ENCODE measurements around the gene TMEM69.
A peak's percentile ranks its signal among the peaks of the same experiment; 100 is the strongest.
"Not testable (repeated sequence)": the region's sequence is repeated elsewhere in the genome, so short reads cannot be mapped to it uniquely, and the experiment has no call there.

Gene TMEM69

DNA sequence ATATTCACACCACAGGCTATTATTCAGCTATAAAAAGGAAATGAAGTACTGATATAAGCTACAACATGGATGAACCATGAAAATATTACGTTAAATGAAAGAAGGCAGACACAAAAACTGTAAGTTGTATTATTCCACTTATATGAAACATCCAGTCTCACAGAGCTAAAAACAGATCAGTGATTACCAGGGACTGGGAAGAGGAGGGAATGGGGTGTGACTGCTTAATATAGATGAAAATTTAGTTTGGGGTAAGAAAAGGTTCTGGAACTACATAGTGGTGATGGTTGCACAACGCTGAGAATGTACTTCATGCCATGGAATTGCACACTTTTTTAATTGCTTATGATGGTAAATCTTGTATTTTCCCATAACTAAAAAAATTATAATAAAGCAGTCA, 21.1 kb upstream of the TMEM69 start:
- no peak overlapping the region for H3K27ac ChIP-seq (ENCODE audit: low read length)
- no peaks in the 10 kb centered on the region for H3K27me3 ChIP-seq (ENCODE audit: insufficient read depth, low read length)
- no peak overlapping the region for H3K9ac ChIP-seq (ENCODE audit: low read depth, low read length)
- peaks cover 10% of the 10 kb centered on the region; the same call in 1 of the 2 replicates for H3K36me3 ChIP-seq (ENCODE audit: insufficient read depth, low read depth, low read length)
- H3K4me1 ChIP-seq (ENCODE audit: insufficient read depth, low read length): no peaks in the 10 kb centered on the region; the same call in 1 of the 2 replicates
- no peaks in the 10 kb centered on the region for H3K9me3 ChIP-seq (ENCODE audit: insufficient read depth, low read depth, low read length)
- no peak overlapping the region for H3K4me3 ChIP-seq (ENCODE audit: low read length)

DNA sequence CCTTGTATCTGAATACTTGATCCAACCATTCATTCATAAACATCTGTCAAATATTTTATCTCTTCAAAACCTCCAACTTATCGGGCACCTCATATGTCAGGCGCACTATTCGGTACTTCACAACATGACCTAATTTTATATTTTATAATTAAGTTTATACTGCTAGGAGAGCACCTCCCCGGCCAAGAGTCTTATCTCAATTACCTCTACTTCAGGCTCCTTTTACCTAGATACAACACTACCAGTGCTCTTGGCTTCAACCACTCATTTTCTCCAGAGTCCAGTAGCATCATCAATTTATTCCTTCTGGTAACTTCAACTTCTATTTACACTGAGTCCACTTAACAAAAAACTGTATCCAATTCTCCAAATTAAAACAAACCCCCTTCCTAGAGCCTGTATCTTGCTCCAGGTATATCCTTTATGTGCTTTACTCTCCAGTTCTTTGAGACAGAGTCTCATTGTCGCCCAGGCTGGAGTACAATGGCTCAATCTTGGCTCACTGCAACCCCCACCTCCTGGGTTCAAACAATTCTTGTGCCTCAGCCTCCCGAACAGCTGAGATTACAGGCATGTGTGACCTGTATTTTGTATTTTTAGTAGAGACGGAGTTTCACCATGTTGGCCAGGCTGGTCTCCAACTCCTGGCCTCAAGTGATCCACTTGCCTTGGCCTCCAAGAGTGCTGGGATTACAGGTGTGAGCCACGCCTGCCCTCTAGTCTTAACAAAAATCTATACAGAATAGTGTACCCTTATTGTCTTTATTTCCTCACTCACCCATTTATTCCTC, 20.5 kb upstream of the TMEM69 start:
- no peak overlapping the region for H3K27ac ChIP-seq (ENCODE audit: low read length)
- H3K27me3 ChIP-seq (ENCODE audit: insufficient read depth, low read length): no peaks in the 10 kb centered on the region
- no peak overlapping the region for H3K4me3 ChIP-seq (ENCODE audit: low read length)
- no peaks in the 10 kb centered on the region; the same call in 1 of the 2 replicates for H3K4me1 ChIP-seq (ENCODE audit: insufficient read depth, low read length)
- H3K9me3 ChIP-seq (ENCODE audit: insufficient read depth, low read depth, low read length): no peaks in the 10 kb centered on the region
- H3K36me3 ChIP-seq (ENCODE audit: insufficient read depth, low read depth, low read length): peaks cover 10% of the 10 kb centered on the region; the same call in 1 of the 2 replicates
- no peak overlapping the region for H3K9ac ChIP-seq (ENCODE audit: low read depth, low read length)

DNA sequence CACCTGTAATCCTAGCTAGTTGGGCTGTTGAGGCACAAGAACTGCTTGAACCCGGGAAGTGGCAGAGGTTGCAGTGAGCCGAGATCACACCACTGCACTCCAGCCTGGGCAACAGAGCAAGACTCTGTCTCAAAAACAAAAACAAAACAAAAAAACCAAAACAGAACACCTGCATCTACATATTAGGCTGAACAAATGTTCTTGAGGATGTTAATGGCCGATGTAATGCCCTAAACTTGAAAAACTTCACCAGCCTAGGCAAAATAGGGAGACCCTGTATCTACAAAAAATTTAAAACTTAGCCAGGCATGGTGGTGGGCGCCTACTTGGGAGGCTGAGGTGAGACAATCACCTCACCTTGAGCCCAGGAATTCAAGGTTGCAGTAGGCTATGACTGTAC, 19.5 kb upstream of the TMEM69 start:
- Histone ChIP-seq H3K27me3 (ENCODE audit: insufficient read depth, low read length) (no peaks in the 10 kb centered on the region), H3K9me3 (ENCODE audit: insufficient read depth, low read depth, low read length) (no peaks in the 10 kb centered on the region), H3K27ac (ENCODE audit: low read length) (no peak overlapping the region), H3K9ac (ENCODE audit: low read depth, low read length) (no peak overlapping the region), H3K4me3 (ENCODE audit: low read length) (no peak overlapping the region), H3K4me1 (ENCODE audit: insufficient read depth, low read length) (no peaks in the 10 kb centered on the region; the same call in 1 of the 2 replicates), H3K36me3 (ENCODE audit: insufficient read depth, low read depth, low read length) (peaks cover 6% of the 10 kb centered on the region; the same call in 1 of the 2 replicates)

DNA sequence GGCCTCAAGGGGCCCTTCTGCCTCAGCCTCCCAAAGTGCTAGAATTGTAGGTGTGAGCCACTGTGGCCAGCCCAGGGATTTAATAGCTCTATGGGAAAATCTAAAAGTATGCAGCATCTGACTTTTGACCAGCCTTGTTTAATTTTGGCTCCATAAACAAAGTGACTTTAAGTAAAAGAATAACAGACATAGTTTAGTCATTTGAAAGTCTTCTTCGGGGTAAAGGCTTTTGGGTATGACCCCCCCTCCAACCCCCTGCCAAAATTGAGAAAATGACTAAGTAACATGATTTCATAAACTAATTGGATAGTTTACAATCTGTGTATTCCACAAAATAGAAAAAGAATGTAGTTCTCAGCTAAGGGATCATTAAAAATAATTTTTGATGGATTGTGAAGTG, 18.6 kb upstream of the TMEM69 start:
- Histone ChIP-seq H3K27ac (ENCODE audit: low read length) (no peak overlapping the region), H3K4me1 (ENCODE audit: insufficient read depth, low read length) (peaks cover 1% of the 10 kb centered on the region; the same call in 1 of the 2 replicates), H3K4me3 (ENCODE audit: low read length) (no peak overlapping the region), H3K9ac (ENCODE audit: low read depth, low read length) (no peak overlapping the region), H3K27me3 (ENCODE audit: insufficient read depth, low read length) (no peaks in the 10 kb centered on the region), H3K36me3 (ENCODE audit: insufficient read depth, low read depth, low read length) (peaks cover 7% of the 10 kb centered on the region; the same call in 1 of the 2 replicates), H3K9me3 (ENCODE audit: insufficient read depth, low read depth, low read length) (no peaks in the 10 kb centered on the region)

DNA sequence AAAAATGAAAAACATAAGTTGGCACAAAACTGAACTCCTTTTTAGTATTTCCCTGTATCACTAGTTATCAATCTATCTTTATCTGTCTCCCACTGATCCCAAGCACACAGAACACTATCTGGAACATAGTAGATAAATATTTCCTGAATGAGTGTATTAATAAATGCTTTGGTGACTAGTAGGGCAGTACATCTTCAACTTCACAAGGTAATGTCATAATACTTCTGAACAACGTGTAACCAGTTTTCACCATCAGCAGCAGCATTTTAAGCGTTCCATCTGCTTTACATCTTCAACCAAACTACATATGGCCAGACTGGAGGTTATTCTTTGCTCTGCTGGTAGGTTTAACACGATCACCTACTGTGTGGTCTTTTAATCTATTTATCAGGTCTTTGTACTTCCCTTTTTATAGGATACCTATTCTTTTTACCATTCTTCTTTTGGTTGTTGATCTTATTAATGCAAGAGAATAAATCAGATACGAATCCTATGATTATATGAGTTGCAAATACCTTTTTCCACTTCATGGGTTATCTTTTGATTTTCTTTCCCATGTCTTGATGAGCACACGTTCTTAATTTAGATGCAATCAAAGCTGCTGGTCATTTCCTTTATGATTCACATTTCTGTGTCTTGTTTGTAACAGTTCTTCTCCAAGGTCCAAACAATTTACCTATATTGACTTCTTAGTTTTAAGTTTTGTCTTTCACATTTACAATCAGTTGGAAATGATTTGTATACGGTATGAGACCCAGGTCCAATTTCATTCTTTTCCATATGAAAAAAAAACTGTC, 17.9 kb upstream of the TMEM69 start:
- H3K27me3 ChIP-seq (ENCODE audit: insufficient read depth, low read length): no peaks in the 10 kb centered on the region
- peaks cover 5% of the 10 kb centered on the region; the same call in 1 of the 2 replicates for H3K4me1 ChIP-seq (ENCODE audit: insufficient read depth, low read length)
- peaks cover 12% of the 10 kb centered on the region; the same call in 1 of the 2 replicates for H3K36me3 ChIP-seq (ENCODE audit: insufficient read depth, low read depth, low read length)
- H3K4me3 ChIP-seq (ENCODE audit: low read length): no peak overlapping the region
- H3K27ac ChIP-seq (ENCODE audit: low read length): no peak overlapping the region
- no peak overlapping the region for H3K9ac ChIP-seq (ENCODE audit: low read depth, low read length)
- H3K9me3 ChIP-seq (ENCODE audit: insufficient read depth, low read depth, low read length): no peaks in the 10 kb centered on the region

DNA sequence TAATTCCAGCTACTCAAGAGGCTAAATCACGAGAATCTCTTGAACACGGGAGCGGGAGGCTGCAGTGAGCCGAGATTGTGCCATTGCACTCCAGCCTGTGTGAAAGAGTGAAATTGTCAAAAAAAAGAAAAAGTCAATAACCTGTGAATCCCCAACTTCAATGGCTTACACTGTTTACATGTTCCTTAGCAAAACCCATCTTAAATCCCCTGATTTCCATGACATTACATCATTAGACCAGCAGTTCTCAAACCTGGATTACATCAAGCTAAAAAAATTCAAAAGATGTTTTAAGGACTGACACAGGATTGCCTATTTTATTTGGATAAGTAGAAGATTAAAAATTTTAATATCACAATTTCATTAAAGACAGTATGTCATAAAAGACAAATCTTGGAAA, 14.0 kb upstream of the TMEM69 start:
- Histone ChIP-seq H3K27ac (ENCODE audit: low read length) (no peak overlapping the region), H3K36me3 (ENCODE audit: insufficient read depth, low read depth, low read length) (peaks cover 12% of the 10 kb centered on the region; the same call in 1 of the 2 replicates), H3K27me3 (ENCODE audit: insufficient read depth, low read length) (no peaks in the 10 kb centered on the region), H3K9ac (ENCODE audit: low read depth, low read length) (no peak overlapping the region), H3K4me3 (ENCODE audit: low read length) (no peak overlapping the region), H3K9me3 (ENCODE audit: insufficient read depth, low read depth, low read length) (no peaks in the 10 kb centered on the region), H3K4me1 (ENCODE audit: insufficient read depth, low read length) (peaks cover 17% of the 10 kb centered on the region)

DNA sequence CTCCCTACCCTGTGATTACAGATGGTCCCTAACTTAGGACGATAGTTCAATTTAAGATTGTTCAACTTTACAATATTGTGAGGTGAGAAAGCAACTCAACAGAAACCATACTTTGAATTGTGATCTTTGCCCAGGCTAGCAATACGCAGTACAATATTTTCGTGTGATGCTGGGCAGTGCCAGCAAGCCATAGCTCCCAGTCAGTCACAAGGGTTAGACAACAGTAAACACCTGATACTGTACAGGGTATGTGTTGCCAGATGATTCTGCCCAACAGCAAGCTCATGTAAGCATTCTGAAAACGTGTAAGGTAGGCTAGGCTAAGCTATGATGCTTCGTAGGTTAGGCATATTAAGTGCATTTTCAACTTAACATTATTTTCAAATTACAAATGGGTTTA, 13.5 kb upstream of the TMEM69 start:
- H3K36me3 ChIP-seq (ENCODE audit: insufficient read depth, low read depth, low read length): peaks cover 12% of the 10 kb centered on the region; the same call in 1 of the 2 replicates
- H3K4me3 ChIP-seq (ENCODE audit: low read length): no peak overlapping the region
- no peak overlapping the region for H3K27ac ChIP-seq (ENCODE audit: low read length)
- H3K4me1 ChIP-seq (ENCODE audit: insufficient read depth, low read length): peaks cover 22% of the 10 kb centered on the region
- H3K9me3 ChIP-seq (ENCODE audit: insufficient read depth, low read depth, low read length): no peaks in the 10 kb centered on the region
- H3K9ac ChIP-seq (ENCODE audit: low read depth, low read length): no peak overlapping the region
- no peaks in the 10 kb centered on the region for H3K27me3 ChIP-seq (ENCODE audit: insufficient read depth, low read length)

DNA sequence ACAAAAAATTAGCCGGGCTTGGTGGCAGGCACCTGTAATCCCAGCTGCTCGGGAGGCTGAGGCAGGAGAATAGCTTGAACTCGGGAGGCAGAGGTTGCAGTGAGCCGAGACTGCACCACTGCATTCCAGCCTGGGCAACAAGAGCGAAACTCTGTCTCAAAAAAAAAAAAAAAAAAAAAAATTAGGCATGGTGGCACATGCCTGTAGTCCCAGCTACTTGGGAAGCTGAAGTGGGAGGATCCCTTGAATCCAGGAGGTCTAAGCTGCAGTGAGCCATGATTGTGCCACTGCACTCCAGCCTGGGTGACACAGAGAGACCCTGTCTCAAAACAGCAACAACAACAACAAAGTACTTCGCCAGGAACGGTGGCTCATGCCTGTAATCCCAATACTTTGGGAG, 11.4 kb upstream of the TMEM69 start:
- H3K4me3 ChIP-seq (ENCODE audit: low read length); H3K9me3 ChIP-seq (ENCODE audit: insufficient read depth, low read depth, low read length); H3K9ac ChIP-seq (ENCODE audit: low read depth, low read length): not testable (repeated sequence)

DNA sequence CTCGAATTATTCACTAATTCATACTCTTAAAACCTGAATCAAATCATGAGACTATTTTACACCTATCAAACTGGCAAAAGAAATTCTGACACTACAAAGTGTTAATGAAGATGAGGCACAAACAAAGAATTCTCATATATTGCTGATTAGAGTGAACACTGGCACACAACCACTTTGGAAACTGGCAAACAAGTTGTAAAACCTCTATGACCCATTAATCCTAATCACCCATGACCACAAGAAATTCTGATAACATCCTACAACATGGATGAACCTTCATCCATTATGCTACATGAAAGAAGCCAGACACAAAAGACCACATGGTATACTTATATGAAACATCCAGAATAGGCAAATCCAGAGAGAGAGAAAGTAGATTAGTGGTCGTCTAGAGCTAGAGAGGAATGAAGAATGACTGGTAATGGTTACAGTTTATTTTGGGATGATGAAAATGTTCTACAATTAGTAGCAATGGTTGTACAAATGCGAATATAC, 10.2 kb upstream of the TMEM69 start:
- Histone ChIP-seq H3K27me3 (ENCODE audit: insufficient read depth, low read length) (no peaks in the 10 kb centered on the region), H3K4me1 (ENCODE audit: insufficient read depth, low read length) (peaks cover 38% of the 10 kb centered on the region), H3K9me3 (ENCODE audit: insufficient read depth, low read depth, low read length) (no peaks in the 10 kb centered on the region), H3K9ac (ENCODE audit: low read depth, low read length) (no peak overlapping the region), H3K36me3 (ENCODE audit: insufficient read depth, low read depth, low read length) (peaks cover 6% of the 10 kb centered on the region; the same call in 1 of the 2 replicates), H3K27ac (ENCODE audit: low read length) (no peak overlapping the region), H3K4me3 (ENCODE audit: low read length) (peak overlapping the region; percentile 11; the same call in 1 of the 2 replicates)

More for the DNA sequence above, 11.4 kb upstream of the TMEM69 start:
- H3K36me3 ChIP-seq (ENCODE audit: insufficient read depth, low read depth, low read length); H3K27ac ChIP-seq (ENCODE audit: low read length); H3K27me3 ChIP-seq (ENCODE audit: insufficient read depth, low read length): not testable (repeated sequence)
- H3K4me1 ChIP-seq (ENCODE audit: insufficient read depth, low read length): peaks cover 31% of the 10 kb centered on the region

DNA sequence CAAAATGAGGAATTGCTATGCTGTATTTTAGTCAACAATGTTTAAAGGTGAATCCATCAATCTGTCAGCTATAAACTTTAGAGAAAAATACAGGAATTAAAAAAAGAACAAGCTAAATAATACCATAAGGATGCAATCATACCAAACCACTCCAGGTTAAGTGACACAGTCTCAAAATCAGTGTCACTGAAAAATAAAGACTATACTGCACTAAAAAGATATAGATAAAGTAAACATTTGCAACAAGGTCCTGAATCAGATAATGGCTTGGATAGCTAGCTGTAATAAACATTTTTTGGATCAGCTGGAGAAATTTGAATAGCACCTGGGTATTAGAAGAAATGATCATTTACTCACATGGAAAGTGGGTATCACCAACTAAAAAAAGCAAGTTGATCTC, 9.5 kb upstream of the TMEM69 start:
- H3K4me3 ChIP-seq (ENCODE audit: low read length): peak overlapping the region; percentile 14; the same call in 1 of the 2 replicates

DNA sequence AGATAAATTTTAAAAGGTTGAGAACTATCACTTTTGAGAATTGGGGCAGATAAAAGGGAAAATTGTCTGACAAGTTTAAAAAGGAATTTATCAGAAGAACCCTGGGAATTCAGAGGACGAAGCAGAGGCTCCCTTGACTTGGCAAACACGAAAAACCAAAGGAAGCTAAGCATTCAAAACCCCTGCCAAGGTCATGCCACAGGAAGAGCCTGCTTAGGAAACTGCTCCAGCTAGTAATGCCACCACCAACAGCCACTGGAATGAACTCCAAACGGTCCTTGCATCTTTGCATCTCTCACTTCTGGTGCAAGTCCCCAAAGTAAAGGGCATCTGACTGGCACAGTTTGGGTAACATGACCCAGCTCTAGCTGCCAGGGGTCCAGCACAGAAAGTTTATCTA, 8.9 kb upstream of the TMEM69 start:
- peaks cover 39% of the 10 kb centered on the region for H3K4me1 ChIP-seq (ENCODE audit: insufficient read depth, low read length)
- no peak overlapping the region for H3K4me3 ChIP-seq (ENCODE audit: low read length)
- H3K36me3 ChIP-seq (ENCODE audit: insufficient read depth, low read depth, low read length): peaks cover 6% of the 10 kb centered on the region; the same call in 1 of the 2 replicates
- H3K9ac ChIP-seq (ENCODE audit: low read depth, low read length): no peak overlapping the region
- no peaks in the 10 kb centered on the region for H3K27me3 ChIP-seq (ENCODE audit: insufficient read depth, low read length)
- H3K9me3 ChIP-seq (ENCODE audit: insufficient read depth, low read depth, low read length): no peaks in the 10 kb centered on the region
- no peak overlapping the region for H3K27ac ChIP-seq (ENCODE audit: low read length)

More for the DNA sequence above, 9.5 kb upstream of the TMEM69 start:
- Histone ChIP-seq H3K9me3 (ENCODE audit: insufficient read depth, low read depth, low read length) (no peaks in the 10 kb centered on the region), H3K36me3 (ENCODE audit: insufficient read depth, low read depth, low read length) (peaks cover 6% of the 10 kb centered on the region; the same call in 1 of the 2 replicates), H3K4me1 (ENCODE audit: insufficient read depth, low read length) (peaks cover 39% of the 10 kb centered on the region), H3K27ac (ENCODE audit: low read length) (no peak overlapping the region), H3K9ac (ENCODE audit: low read depth, low read length) (no peak overlapping the region), H3K27me3 (ENCODE audit: insufficient read depth, low read length) (no peaks in the 10 kb centered on the region)
